ENCODE data around the gene SKIDA1.

DNA sequence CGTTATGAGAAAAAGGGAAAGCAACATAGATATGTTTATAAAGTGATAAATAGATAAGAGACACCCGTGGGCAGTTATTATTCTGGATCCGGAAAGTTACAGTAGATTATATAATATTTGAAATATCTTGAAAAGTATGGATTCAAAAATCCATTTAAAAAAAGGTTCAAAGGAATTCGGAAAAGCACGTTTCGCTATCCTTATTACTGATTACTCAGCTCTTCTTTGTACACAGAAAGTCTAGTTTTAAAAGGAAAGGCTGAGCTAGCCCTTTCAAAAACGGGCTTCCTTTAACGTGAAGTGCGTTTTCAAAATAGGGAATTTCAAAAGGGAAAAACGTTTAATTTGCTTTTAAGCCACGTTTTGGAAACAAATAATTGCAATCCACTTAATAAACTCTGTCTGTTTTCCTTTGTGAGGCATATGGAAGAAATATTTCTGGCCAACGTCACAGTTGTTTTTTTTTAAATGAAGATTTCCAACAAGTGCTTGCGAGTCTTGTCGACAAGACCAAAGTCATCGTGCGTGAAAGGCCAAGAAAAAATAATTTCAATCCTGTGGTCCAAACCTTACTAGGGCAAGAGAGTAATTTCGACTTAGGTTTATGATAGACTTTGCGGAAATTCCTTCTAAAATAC, 2.2 kb upstream of the SKIDA1 start:
- TF ChIP-seq, protein P1, sequence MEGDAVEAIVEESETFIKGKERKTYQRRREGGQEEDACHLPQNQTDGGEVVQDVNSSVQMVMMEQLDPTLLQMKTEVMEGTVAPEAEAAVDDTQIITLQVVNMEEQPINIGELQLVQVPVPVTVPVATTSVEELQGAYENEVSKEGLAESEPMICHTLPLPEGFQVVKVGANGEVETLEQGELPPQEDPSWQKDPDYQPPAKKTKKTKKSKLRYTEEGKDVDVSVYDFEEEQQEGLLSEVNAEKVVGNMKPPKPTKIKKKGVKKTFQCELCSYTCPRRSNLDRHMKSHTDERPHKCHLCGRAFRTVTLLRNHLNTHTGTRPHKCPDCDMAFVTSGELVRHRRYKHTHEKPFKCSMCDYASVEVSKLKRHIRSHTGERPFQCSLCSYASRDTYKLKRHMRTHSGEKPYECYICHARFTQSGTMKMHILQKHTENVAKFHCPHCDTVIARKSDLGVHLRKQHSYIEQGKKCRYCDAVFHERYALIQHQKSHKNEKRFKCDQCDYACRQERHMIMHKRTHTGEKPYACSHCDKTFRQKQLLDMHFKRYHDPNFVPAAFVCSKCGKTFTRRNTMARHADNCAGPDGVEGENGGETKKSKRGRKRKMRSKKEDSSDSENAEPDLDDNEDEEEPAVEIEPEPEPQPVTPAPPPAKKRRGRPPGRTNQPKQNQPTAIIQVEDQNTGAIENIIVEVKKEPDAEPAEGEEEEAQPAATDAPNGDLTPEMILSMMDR (IDR thresholded peaks at IDR 0.05) = no peak
- no peak for TF ChIP-seq EZH2 (IDR thresholded peaks at IDR 0.05)

Data from neural progenitor cell (in vitro differentiated cells).